ENCODE measurements around the gene PRDM1.

PRDM1 gene

DNA sequence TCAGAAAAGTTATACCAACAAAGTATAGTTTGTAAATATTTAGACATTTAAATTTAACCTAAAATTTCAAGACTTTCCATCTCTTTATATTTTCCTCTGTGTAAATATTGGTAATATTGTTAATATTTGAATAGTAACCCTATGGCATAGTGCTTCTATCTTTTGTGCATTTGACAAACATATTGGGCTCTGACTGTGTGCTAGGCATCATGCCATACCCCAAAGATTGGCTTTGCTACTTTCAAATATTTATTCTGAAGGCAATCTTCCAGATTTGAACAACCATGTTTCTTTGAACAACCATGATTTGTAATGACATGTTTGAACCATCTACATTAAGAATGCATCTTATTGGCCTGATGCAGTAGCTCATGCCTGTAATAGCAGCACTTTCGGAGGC, 15.5 kb upstream of the PRDM1 start:
- no peak for DNase-seq (ENCODE audit: low spot score)

DNA sequence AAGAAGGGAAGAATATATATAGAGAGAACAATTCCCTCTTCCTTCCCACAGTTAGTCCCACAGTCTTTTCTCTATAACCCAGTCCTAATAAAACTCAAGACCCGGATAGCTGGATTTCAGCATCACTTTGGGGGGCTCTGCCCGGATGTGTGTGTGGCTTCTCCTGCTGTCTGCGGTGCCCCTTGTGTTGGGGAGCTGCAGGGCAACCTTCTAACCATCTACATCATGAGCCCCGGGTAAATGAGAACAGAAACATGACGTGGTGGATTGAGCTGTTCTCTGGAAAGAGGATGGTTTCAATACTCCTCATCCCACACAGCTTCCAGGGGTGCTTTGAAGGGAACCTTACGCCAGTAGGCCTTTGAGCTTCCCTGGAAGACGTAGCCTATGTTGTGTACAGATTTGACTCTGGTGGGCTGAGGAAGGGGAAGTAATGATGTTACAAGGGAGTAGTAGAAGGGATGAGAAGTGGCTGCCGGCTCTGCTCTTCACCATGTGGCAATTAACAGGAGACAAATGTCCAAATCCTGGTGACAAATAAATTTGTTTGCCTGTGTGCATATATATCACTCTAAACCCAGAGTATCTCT, 13.5 kb upstream of the PRDM1 start:
- no peak for DNase-seq (ENCODE audit: low spot score)

DNA sequence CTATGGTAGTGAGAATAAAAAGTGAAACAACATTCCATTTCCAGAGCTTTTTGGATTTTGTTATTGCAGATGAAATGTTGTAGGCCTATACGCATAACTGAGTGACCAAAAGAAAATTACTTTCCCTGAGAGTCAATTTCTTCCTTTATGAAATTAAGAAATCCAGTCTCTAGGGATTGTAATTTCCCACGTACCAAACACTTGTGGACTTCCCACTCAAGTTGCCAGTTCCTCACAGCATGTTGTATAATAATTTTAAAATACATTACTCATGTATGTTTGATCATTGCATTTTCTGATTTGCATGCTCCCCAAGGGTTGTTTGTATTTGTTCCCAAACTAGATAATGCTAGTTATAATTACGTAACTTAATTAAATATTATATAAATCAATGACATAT, 12.0 kb upstream of the PRDM1 start:
- DNase-seq (ENCODE audit: low spot score) = no peak

DNA sequence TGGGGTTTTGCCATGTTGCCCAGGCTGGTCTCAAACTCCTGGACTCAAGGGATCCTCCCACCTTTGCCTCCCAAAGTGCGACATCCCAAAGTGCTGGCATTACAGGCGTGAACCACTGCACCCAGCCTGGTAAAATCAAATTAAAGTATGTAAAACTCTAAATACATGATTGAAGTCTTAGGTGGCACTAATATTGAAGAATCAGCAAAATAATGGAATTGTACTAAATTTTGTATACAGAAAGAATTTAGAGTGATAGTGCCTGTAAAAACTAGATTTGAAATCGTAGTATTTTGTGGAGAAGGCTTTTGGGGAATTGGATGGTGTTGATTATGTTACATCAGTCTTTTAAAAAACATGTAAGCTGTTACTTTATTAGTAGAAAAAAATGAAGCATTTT, 10.0 kb upstream of the PRDM1 start:
- no peak for DNase-seq (ENCODE audit: low spot score)

DNA sequence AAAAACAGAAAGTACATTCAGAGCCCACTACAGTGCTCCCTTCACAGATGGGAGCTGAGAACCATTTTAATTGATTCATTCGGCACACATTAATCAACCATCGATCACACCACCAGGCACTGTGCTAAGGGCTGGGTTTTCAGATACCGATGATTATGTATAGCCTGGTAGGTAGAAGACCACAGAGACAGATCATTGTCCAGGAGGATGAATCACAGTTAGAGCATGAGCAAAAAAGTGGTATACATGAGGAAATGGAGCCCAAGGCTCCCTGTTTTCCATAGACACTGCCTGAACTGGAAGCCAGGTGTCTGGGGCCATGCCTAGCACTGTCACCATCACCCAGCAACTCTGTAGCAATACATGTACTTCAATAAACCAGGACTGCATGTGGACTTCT, 9.0 kb upstream of the PRDM1 start:
- no peak for DNase-seq (ENCODE audit: low spot score)

DNA sequence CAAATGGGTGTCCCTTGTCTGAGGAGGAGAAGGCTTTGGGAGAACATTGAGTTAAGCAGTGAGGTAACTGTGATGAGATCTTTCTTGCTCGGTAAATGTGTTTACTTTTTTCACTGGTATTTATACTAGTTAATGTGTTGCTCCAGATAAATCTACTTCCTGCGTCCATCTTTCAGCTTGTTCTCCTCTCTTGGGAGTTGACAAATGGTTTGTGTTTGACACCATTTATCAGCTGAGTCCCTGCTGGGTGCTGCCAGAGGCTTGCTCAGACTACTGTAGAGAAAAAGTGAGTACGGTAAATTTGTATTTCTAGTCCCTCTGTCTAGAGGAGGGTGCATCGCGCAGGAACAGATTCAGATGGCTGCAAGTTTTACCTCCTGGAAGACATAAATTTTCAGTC, 8.3 kb upstream of the PRDM1 start:
- no peak for DNase-seq (ENCODE audit: low spot score)

DNA sequence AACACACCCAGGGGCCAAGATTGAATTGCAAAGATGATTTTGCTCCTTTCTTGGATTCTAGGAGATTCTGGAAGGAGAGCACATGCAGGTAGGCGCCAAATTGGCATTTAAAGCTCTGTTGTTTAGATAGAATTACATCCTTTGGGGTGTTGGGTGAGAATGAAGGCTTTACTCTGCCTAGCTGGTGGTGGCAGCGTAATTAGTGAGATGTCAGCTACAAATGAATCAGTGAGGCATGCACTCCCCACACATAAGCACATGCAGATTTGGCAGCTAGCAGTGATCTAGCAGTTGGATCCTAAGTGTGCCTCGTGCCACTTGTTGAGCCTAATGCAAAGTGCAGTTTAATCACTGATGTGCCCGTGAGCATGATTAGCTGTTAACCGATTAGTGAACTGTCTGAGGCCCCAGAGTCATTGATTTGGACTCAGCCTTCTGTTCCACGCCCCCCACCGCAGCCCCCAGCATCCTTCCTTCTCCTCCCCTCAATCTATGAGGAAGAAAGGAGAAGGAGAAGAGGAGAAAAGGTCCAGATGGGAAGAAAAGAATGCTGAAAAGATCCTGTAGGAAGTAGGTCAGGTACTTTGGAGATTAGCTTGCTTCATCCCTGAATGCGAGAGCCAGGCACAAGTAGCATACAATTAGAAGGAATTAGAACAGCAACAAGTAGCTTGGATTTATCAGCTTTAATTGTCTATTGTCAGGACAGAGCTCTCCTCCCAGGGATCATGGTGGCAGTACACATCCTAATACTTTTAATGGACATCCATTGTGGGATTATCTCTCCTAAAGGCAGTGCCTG, 6.0 kb upstream of the PRDM1 start:
- DNase-seq (ENCODE audit: low spot score) = no peak

DNA sequence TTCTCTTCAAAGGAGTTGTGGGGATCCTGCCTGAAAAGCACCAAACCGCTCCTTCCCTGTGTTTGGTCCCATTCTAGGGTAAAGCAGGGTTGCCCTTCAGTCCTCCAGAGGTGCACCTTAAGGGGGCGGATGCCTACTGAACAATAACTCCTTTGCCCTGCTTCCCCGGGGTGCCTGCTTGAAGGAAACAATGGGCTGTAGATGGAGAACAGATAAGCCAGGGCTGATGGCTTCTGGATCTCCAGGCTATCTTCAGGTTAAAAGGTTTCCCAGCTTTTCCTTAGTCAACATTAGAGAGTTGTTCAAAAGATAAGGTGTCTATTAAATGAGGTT, 5.4 kb upstream of the PRDM1 start:
- DNase-seq (ENCODE audit: low spot score) = no peak

DNA sequence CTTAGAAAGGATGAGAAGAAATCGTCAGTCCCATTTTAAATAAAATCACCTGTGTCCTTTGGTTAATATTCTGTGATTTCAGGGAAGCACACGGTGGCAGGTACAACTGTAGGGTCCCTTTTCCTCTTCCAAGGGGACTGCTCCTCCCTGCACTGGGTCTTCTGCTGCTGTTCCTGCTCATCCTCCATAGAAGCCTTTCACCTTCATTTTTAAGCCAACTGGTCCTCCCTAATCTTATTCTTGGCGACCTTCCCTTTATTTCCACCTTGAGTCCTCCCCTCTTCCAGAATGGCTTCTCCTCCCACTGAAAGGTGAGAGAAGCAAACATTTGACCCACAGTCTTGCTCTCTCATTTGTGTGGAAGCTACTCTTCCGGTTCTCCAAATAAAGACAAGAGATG, 4.4 kb upstream of the PRDM1 start:
- DNase-seq (ENCODE audit: low spot score) = no peak

DNA sequence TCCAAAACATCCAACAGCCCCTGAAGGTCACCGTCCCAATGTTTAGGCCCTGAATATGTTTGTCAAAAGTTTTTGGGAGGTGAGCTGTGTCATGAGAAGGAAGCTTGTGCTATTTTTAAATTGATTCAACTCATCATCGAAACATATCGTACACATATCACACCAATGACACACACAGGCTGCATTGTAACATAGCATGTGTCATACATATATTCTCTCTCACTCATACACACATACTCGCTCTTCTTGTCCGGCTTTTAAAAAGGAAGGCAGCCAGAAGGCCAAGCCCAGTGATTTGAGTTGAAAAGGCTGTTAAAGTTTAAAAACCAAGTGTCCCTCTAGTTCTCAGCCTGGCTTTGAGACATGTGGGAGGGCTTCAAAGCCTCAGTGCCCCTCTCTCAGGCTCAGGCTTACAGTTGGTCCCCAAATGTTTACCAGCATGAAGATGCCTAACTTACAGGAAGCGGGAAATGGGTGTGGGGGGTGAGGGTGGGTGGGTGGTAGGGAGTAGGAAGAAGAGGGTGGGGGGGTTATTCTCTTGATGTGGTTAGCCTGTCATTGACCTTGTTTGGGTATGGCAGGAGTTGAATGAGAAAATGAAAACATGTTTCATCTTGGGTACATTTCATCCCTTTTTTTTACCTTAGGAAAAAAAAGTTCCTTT, 3.3 kb upstream of the PRDM1 start:
- no peak for DNase-seq (ENCODE audit: low spot score)

DNA sequence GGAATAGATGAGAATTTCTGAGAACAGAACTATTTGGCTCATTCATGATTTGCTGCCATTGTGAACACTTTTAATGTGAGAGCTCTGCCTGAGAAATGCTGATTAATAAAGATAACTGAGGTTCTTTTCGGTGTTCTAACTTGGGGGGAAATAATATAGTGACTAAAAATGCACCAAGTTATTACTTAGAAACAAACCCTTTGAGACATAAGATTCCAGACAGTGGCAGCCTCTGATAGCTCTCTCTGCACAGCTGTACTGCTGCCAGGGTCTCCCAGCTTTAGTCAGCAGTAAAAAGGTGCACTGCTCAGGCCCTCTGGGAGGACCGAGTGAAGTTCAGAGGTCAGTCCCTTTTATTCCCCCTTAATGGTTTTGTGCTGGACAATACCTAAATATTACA, 2.5 kb upstream of the PRDM1 start:
- no peak for DNase-seq (ENCODE audit: low spot score)

DNA sequence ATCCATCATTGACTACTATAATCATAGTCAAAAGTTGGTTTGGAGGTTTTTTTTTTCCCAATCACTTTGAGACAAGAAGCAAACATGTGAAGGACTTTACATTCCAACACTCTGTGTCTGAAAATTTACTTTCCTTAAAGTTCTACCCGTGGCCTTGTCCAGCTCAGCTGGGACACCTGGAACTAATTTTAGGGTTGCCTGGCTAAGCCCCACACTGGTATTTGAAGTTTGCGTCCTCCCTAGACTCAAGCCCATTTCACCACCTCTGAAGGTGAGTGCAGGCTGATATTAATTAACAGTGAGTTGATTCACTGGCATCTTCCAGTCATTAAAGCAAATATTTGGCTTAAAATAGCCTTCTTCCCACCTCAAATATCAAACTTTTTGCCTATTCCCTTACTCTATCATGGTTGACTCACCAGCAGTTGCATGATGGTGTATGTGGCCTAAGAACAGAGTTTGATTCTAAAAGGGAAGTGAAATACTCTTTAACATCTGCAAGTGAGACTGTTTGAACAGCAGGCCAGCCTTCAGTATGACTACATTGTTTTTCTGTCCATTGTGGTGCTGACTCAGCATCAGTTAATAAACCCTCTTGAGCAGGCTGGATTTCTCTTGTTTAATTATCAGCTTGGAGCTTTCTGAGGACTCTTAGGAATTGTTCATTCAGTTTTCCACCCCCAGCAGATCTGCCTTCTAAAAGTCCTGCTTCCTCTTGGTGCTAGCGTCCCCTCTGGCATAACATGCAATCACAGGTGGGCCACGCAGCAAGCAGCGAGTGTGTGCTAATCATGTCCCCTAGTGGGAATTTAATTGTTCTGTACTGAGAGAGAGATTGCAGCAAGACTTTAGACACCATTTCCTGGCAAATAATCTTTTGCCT, 1.8 kb upstream of the PRDM1 start:
- peak; percentile 39 for DNase-seq (ENCODE audit: low spot score)

DNA sequence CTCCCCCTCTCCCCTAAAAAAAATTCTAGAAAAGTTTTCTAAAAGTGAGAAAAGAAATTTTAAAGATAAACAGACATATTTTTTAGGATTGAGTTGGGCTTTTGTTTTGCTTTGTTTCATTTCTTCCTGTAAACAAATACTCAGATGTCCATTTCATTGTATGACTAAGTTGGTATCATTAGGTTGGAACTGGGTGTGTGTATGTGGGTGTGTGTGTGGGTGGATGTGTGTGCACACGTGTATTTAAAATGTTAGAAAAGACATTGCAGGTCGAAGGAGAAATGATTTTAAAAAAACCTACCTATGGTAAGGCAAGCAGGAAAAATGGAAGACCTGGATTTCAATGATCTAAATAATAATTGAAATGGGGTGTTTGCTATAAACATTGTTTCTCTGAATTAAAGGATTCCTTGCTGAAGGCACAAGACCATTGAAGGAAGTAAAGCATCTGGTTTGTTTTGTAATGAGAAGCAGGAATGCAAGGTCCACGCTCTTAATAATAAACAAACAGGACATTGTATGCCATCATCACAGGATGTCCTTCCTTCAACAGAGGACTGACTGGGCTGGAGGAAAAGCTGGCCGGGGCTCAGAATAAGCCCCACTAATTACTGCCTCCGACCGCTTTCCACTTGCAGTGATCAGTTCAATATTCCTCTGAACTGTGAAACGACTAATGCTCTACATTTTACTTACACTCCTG, 996 bp upstream of the PRDM1 start:
- DNase-seq (ENCODE audit: low spot score) = no peak

DNA sequence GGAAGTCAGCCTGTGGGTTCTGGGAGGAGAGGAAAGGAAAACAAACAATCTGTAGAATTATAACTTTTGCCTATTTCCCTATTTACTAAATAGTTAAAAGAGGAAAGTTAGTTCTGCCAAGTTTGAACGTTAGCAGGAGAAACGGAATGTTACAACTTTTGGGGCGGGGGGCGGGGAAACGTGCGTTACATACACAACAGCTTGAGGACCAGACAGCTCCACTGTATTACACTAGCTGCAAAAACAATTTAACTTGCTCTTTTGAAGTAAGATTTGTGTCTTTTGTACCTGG, 498 bp upstream of the PRDM1 start:
- no peak for DNase-seq (ENCODE audit: low spot score)

DNA sequence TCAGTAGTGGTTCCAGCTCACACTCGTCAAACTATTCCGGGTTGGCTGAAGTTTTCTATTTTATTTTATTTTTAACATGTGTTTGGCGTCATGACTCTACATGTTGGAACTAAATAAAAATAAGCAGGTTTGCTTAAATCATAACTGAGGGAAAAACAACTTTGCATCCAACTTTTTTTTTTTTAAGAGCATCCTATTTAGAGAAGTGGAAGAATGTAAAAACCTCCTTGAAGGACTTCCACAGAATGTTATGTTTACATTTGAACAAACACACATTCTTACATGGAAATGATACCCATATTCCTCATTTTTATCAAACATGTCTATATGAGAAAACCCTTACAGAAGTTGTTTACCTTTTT, 659 bp downstream of the PRDM1 start:
- DNase-seq (ENCODE audit: low spot score) = no peak

DNA sequence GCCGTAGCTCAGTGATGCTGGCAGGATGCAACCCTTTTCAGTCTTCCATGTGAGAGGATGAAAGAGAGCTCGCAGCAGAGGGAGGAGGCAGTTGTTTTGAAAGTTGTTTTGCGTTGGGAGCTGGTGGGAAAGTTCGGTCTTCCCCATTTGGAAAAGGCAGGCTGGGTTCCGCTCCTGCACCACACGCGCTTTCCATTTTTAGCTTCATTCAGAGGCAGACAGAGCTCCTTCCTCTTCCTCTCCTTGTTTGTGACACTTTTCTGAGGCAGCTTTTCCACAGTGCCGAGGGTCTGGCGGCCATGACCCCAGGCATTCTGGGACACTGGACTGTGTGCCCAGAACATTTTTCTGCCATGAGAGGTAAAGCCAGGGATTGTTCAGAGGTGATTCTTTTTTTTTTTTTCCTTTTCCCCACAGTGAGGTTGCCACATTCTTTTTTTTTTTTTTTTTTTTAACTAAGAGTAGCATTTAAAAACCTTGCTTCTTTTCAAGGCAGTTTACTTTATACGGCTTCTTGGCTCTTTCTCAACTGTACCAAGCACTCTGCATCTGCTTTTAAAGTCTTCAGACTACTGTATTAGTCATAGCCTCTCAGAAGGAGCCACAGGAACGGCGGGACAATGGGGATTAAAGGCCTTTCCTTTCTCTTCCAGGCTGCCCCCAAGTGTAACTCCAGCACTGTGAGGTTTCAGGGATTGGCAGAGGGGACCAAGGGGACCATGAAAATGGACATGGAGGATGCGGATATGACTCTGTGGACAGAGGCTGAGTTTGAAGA, 1.6 kb downstream of the PRDM1 start:
- DNase-seq (ENCODE audit: low spot score) = no peak

DNA sequence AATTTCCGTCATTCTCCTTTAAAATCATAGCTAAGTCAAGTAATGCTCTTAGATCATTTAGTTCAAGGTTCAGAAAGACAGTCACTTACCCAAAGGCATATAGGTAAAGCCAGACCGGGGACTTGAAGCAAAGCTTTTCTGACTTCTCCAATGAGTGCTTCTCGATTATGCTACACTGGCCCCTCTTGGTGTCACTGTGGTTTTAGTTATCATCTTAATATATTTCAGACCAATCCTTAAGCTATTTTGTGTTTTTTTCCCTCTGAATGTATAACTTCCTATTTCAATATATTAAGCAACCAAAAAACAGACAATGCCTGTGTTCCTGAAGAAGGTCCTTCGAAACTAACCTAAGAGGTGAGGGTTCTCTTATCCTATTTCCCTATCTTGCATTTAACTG, 3.9 kb downstream of the PRDM1 start:
- DNase-seq (ENCODE audit: low spot score) = peak; percentile 48

DNA sequence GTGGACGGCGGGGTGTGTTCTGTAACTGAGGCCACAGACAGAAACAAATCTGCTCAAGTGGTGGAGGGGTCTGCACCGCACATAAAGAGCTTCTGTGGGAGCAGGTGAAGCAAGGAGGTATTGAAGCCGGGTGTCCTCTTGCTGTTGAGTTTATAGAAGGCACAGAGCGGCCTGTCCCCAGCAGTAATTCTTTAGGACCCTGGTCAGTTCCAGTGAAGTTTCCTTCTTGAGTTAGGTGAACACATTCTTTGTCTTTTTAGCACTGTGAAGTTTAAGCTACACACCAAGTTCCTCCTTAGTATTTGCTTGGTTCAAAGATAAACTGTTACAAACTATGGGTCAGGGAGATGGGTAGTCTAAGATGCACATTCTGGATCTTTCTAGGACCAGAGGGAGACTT, 6.1 kb downstream of the PRDM1 start:
- no peak for DNase-seq (ENCODE audit: low spot score)

DNA sequence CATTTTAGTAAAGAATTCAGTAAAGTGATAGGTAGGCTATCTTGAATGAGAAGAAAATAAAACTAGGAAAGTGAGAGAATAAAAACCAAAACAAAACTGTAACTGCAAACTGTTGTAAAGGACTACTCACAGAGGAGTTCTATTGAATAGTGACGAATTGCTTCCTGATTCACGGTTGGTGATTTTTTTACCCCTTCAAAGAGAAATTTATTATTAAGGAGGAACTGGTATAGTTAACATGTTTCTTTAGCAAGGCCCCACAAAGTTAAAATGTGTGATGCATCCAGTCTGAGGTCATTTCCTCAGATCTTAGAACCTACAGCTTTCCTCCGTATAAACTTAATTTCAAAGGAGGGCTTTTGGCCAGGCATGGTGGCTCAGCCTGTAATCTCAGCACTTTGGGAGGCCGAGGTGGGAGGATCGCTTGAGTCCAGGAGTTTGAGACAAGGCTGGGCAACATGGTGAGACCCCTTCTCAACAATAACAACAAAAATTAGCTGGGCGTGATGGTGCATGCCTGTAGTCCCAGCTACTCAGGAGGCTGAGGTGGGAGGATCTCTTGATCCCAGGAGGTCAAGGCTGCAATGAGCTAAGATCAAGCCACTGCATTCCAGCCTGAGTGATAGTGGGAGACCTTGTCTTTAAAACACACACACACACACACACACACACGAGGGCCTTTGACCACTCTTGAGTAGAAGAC, 8.3 kb downstream of the PRDM1 start:
- peak; percentile 64 for DNase-seq (ENCODE audit: low spot score)

DNA sequence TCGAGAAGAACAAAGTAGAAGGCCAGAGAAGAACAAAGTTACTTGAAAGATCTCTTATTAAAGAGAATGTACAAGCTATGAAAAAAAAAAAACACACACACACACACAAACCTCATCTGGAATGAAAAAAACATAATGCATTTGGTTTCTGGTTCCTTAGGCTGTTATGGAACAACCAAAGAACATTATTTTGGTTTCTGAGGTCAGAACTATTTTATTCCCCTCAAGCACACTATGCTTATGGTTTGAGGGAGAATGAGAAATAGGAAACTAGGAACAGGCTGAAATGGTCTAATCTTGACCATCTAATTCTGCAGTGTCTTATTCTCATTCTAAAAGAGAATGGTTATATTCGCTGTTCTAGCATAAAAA, 8.8 kb downstream of the PRDM1 start:
- no peak for DNase-seq (ENCODE audit: low spot score)
